ENCODE results near the gene CIDEC. TPM values are rescaled to one million over a fixed set of nuclear protein-coding genes. Genes with fewer than 3 reads are reported as not detected.
"Not testable (repeated sequence)": the region's sequence is repeated elsewhere in the genome, so short reads cannot be mapped to it uniquely, and the experiment has no call there.

The CIDEC gene
- total RNA-seq, 6 experiments from 2014 or later: not detected

- Mint-ChIP-seq H3K27ac (no peak overlapping the region), H3K36me3 (ENCODE audit: low read depth) (no peaks in the 10 kb centered on the region), H3K4me3 (no peak overlapping the region), H3K4me1 (ENCODE audit: low read depth) (peaks cover 22% of the 10 kb centered on the region), H3K27me3 (ENCODE audit: insufficient read depth) (peaks cover 5% of the 10 kb centered on the region), H3K9me3 (no peaks in the 10 kb centered on the region)
- no peak for DNase-seq
- no peak for TF ChIP-seq CTCF (IDR thresholded peaks at IDR 0.05)
These were observed 26.4 kb upstream of the CIDEC start for GRCh38 chr3:9906480-9906879.

GRCh38 chr3:9903904-9904303 lies 23.9 kb upstream of the CIDEC start:
- Mint-ChIP-seq H3K4me3 (peak overlapping the region; percentile 56; the same call in 1 of the 2 replicates), H3K27ac (peak overlapping the region; percentile 75; the same call in 1 of the 2 replicates), H3K36me3 (ENCODE audit: low read depth) (no peaks in the 10 kb centered on the region), H3K9me3 (no peaks in the 10 kb centered on the region), H3K4me1 (ENCODE audit: low read depth) (peaks cover 29% of the 10 kb centered on the region), H3K27me3 (ENCODE audit: insufficient read depth) (peaks cover 2% of the 10 kb centered on the region)
- TF ChIP-seq CTCF (IDR thresholded peaks at IDR 0.05): no peak
- DNase-seq: no peak

GRCh38 chr3:9903238-9903624 lies 23.2 kb upstream of the CIDEC start:
- no peaks in the 10 kb centered on the region for H3K36me3 Mint-ChIP-seq (ENCODE audit: low read depth)
- peak overlapping the region; percentile 56 for H3K4me3 Mint-ChIP-seq
- peaks cover 2% of the 10 kb centered on the region; the same call in 1 of the 2 replicates for H3K27me3 Mint-ChIP-seq (ENCODE audit: insufficient read depth)
- no peak for TF ChIP-seq CTCF (IDR thresholded peaks at IDR 0.05)
- peaks cover 35% of the 10 kb centered on the region for H3K4me1 Mint-ChIP-seq (ENCODE audit: low read depth)
- H3K27ac Mint-ChIP-seq: peak overlapping the region; percentile 75
- no peak for DNase-seq
- H3K9me3 Mint-ChIP-seq: no peaks in the 10 kb centered on the region

GRCh38 chr3:9902372-9903237 lies 22.6 kb upstream of the CIDEC start, which contains the start of gene IL17RE:
Gene IL17RE, plus strand, starts transcription at chr3:9902848. Its CDS starts 85 bp downstream, at chr3:9902933.
- no peaks in the 10 kb centered on the region for H3K9me3 Mint-ChIP-seq
- no peaks in the 10 kb centered on the region; the same call in 1 of the 2 replicates for H3K27me3 Mint-ChIP-seq (ENCODE audit: insufficient read depth)
- H3K4me3 Mint-ChIP-seq: peak within 1 kb of the TSS; percentile 56
- H3K27ac Mint-ChIP-seq: peak within 1 kb of the TSS; percentile 75
- H3K36me3 Mint-ChIP-seq (ENCODE audit: low read depth): no peaks in the 10 kb centered on the region
- no peak for DNase-seq
- peaks cover 42% of the 10 kb centered on the region for H3K4me1 Mint-ChIP-seq (ENCODE audit: low read depth)
- TF ChIP-seq CTCF (IDR thresholded peaks at IDR 0.05): no peak

- TF ChIP-seq CTCF (IDR thresholded peaks at IDR 0.05): no peak
- DNase-seq: no peak
- Mint-ChIP-seq H3K4me3 (no peak overlapping the region), H3K27me3 (ENCODE audit: insufficient read depth) (no peaks in the 10 kb centered on the region; the same call in 1 of the 2 replicates), H3K27ac (no peak overlapping the region; the same call in 1 of the 2 replicates), H3K9me3 (no peaks in the 10 kb centered on the region), H3K36me3 (ENCODE audit: low read depth) (no peaks in the 10 kb centered on the region), H3K4me1 (ENCODE audit: low read depth) (peaks cover 48% of the 10 kb centered on the region)
These were observed 21.9 kb upstream of the CIDEC start for GRCh38 chr3:9901967-9902366.

GRCh38 chr3:9900965-9901415 lies 20.9 kb upstream of the CIDEC start:
- H3K27me3 Mint-ChIP-seq (ENCODE audit: insufficient read depth); DNase-seq; H3K9me3 Mint-ChIP-seq; H3K27ac Mint-ChIP-seq; H3K4me3 Mint-ChIP-seq; H3K36me3 Mint-ChIP-seq (ENCODE audit: low read depth): not testable (repeated sequence)
- peaks cover 53% of the 10 kb centered on the region for H3K4me1 Mint-ChIP-seq (ENCODE audit: low read depth)

Data from HFFc6 (cell line).